Panc1 (cell line): Measurements from ENCODE around the gene DUSP16. TPM values are rescaled to one million over a fixed set of nuclear protein-coding genes. Genes with fewer than 3 reads are reported as not detected.

Experiments used
- ATAC-seq: fragments of 200-7000 bp; cut with Tn5 transposase; 2 replicates; pipeline ENCODE4 v1.9.1; 2020; ENCODE audit warnings: mild to moderate bottlenecking, moderate library complexity
- BruUV-seq: library from RNA; stranded (reverse); fragments of 400-500 nt; replicated peaks from 2 replicates; lab custom pipeline; 2021; lab: Mats Ljungman, UMichigan
- CTCF ChIA-PET: fragments of 300-600 bp; sonication (Branson Sonifier 250); formaldehyde crosslinking; loops from one replicate; lab custom pipeline; 2022; ENCODE audit warnings: antibody characterized with exemption; lab: Charles Lee
- POLR2A ChIA-PET: fragments of 300-600 bp; sonication (Branson Sonifier 250); formaldehyde crosslinking; loops from one replicate; lab custom pipeline; 2022; ENCODE audit warnings: antibody characterized with exemption; lab: Charles Lee
- DNase-seq: peaks from one replicate; pipeline ENCODE4 v3.0.0-alpha.2; 2010; ENCODE audit warnings: low read depth, low spot score
- H3K27ac ChIP-seq: 2 replicates; pipeline ENCODE4 v1.5.1; 2011; ENCODE audit warnings: mild to moderate bottlenecking, low read length, inconsistent platforms
- H3K27me3 ChIP-seq: fragments of 200-500 bp; sonication (Bioruptor generic); 2 replicates; pipeline ENCODE4 v1.6.0; 2014; ENCODE audit warnings: low read length, inconsistent platforms; ENCODE audit not compliant: control insufficient read depth, insufficient read depth
- H3K36me3 ChIP-seq: fragments of 200-500 bp; sonication (Bioruptor generic); 2 replicates; pipeline ENCODE4 v1.5.1; 2014; ENCODE audit warnings: inconsistent platforms, mild to moderate bottlenecking, low read length, moderate library complexity; ENCODE audit not compliant: control insufficient read depth, insufficient read depth
- H3K4me1 ChIP-seq: 2 replicates; pipeline ENCODE4 v1.5.1; 2011; ENCODE audit warnings: inconsistent platforms, mild to moderate bottlenecking, low read length, moderate library complexity; ENCODE audit not compliant: control insufficient read depth, insufficient read depth
- H3K4me3 ChIP-seq, 2 experiments: 2 replicates each; pipeline ENCODE4 v1.5.1; 2011 to 2012; ENCODE audit warnings: low read depth in 2 of 2, low read length in 2 of 2, mild to moderate bottlenecking in 2 of 2, inconsistent platforms in 1 of 2, moderate library complexity in 1 of 2
- H3K9me3 ChIP-seq: fragments of 200-500 bp; sonication (Bioruptor generic); 2 replicates; pipeline ENCODE4 v1.5.1; 2014; ENCODE audit warnings: low read depth, mild to moderate bottlenecking, inconsistent platforms, low read length, moderate library complexity; ENCODE audit not compliant: control insufficient read depth, insufficient read depth
- POLR2AphosphoS5 ChIP-seq: IDR thresholded peaks from 2 replicates; pipeline ENCODE4 v1.6.1; 2012; ENCODE audit warnings: mild to moderate bottlenecking, low read depth, low read length, moderate library complexity
- SIN3A ChIP-seq: IDR thresholded peaks from 2 replicates; pipeline ENCODE4 v1.6.1; 2012; ENCODE audit warnings: low read depth, mild to moderate bottlenecking, low read length, moderate library complexity, borderline replicate concordance; ENCODE audit not compliant: insufficient read depth
- TCF7L2 ChIP-seq: IDR thresholded peaks from 2 replicates; pipeline ENCODE4 v1.6.1; 2011; ENCODE audit warnings: mild to moderate bottlenecking, low read depth, low read length, inconsistent platforms
- in situ Hi-C: cut with HindIII; loops from 2 replicates; pipeline ENCODE4 v1.10.0; 2016; ENCODE audit warnings: low sequenced_read_pairs, low pct_unique_long_range_greater_than_20kb
- intact Hi-C: fragments of 100-400 bp; cut with micrococcal nuclease; formaldehyde crosslinking; loops from one replicate; pipeline ENCODE4 v1.10.0; 2022; ENCODE audit not compliant: unreplicated experiment
- total RNA-seq: library from RNA; stranded (reverse); gene quantifications from one replicate; pipeline ENCODE4 v1.2.1, GENCODE V29; 2021; ENCODE audit not compliant: unreplicated experiment
- TF ChIP-seq, protein P1 (sequence below), 2 experiments: IDR thresholded peaks; 2 replicates each; pipeline ENCODE4 v1.6.1; 2011 to 2012; ENCODE audit warnings: low read depth in 2 of 2, control low read depth in 1 of 2, low read length in 1 of 2, mild to moderate bottlenecking in 1 of 2, moderate library complexity in 1 of 2; ENCODE audit not compliant: insufficient read depth in 1 of 2
- TF ChIP-seq, protein P2 (sequence below): fragments of 450-650 bp; IDR thresholded peaks from 2 replicates; pipeline ENCODE4 v1.5.1; 2017; ENCODE audit warnings: mild to moderate bottlenecking

DUSP16 gene
- total RNA-seq, 1 experiment from 2014 or later: 12.9 TPM

DNA sequence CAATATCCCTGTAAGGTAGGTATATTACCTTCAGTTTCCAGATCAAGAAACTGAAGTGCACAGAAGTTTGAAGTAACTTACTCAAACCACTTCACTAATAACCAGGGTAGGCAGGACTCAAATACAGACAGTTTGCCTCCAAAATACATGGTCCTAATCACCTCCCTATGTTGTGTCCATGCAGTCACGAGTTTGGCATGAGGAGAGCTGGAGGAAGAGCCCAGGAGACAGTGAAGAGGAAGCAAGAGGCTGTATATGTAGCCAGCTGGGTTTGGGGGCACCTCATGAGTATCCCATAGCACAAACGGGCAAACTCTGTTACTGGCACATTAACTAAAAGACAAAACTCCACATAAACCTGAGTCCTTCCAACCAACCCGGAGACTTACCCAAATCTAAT, 79.2 kb downstream of the DUSP16 start:
- POLR2A ChIA-PET: no interaction called here
- H3K27me3 ChIP-seq: no peaks in the 10 kb centered on the region
- H3K27ac ChIP-seq: no peak overlapping the region
- DNase-seq (no peak), ATAC-seq (no peak)
- no peak overlapping the region for H3K4me3 ChIP-seq
- H3K36me3 ChIP-seq: no peaks in the 10 kb centered on the region
- intact Hi-C loops (no loop called here), in situ Hi-C loops (no loop called here)
- H3K4me1 ChIP-seq: no peaks in the 10 kb centered on the region
- no peak for TF ChIP-seq POLR2AphosphoS5
- TF ChIP-seq SIN3A: no peak
- TF ChIP-seq, protein P1, sequence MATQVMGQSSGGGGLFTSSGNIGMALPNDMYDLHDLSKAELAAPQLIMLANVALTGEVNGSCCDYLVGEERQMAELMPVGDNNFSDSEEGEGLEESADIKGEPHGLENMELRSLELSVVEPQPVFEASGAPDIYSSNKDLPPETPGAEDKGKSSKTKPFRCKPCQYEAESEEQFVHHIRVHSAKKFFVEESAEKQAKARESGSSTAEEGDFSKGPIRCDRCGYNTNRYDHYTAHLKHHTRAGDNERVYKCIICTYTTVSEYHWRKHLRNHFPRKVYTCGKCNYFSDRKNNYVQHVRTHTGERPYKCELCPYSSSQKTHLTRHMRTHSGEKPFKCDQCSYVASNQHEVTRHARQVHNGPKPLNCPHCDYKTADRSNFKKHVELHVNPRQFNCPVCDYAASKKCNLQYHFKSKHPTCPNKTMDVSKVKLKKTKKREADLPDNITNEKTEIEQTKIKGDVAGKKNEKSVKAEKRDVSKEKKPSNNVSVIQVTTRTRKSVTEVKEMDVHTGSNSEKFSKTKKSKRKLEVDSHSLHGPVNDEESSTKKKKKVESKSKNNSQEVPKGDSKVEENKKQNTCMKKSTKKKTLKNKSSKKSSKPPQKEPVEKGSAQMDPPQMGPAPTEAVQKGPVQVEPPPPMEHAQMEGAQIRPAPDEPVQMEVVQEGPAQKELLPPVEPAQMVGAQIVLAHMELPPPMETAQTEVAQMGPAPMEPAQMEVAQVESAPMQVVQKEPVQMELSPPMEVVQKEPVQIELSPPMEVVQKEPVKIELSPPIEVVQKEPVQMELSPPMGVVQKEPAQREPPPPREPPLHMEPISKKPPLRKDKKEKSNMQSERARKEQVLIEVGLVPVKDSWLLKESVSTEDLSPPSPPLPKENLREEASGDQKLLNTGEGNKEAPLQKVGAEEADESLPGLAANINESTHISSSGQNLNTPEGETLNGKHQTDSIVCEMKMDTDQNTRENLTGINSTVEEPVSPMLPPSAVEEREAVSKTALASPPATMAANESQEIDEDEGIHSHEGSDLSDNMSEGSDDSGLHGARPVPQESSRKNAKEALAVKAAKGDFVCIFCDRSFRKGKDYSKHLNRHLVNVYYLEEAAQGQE (IDR thresholded peaks at IDR 0.05; ENCODE audit: insufficient read depth in 1 of 2, low read depth in 2 of 2, low read length in 1 of 2): no peak
- no peak for TF ChIP-seq TCF7L2
- TF ChIP-seq, protein P2, sequence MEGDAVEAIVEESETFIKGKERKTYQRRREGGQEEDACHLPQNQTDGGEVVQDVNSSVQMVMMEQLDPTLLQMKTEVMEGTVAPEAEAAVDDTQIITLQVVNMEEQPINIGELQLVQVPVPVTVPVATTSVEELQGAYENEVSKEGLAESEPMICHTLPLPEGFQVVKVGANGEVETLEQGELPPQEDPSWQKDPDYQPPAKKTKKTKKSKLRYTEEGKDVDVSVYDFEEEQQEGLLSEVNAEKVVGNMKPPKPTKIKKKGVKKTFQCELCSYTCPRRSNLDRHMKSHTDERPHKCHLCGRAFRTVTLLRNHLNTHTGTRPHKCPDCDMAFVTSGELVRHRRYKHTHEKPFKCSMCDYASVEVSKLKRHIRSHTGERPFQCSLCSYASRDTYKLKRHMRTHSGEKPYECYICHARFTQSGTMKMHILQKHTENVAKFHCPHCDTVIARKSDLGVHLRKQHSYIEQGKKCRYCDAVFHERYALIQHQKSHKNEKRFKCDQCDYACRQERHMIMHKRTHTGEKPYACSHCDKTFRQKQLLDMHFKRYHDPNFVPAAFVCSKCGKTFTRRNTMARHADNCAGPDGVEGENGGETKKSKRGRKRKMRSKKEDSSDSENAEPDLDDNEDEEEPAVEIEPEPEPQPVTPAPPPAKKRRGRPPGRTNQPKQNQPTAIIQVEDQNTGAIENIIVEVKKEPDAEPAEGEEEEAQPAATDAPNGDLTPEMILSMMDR: no peak
- no peaks in the 10 kb centered on the region for H3K9me3 ChIP-seq
- BruUV-seq: no TSS peak
- CTCF ChIA-PET: no interaction called here

DNA sequence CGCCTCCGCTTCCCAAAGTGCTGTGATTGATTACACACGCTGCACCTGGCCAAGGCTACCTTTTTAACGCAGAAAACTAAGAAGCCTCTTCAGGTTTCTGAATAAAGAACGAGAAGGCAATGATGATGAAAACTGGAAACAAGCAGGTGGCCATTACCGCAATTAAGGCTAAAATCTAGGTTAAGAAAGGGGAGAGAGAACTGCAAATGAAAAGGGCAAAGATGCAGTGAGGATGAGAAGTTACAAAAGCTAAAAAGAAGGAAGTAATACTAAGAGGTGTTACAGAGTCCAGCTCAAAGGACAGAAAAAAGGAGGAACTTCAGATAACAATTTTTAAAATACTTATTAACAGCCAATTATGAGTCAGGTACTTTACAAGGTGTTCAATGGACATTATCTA, 79.7 kb downstream of the DUSP16 start:
- ChIA-PET CTCF (no interaction called here), POLR2A (no interaction called here)
- no peaks in the 10 kb centered on the region for H3K36me3 ChIP-seq
- intact Hi-C loops: no loop called here
- ATAC-seq (no peak), DNase-seq (no peak)
- no peaks in the 10 kb centered on the region for H3K4me1 ChIP-seq
- no peak overlapping the region for H3K4me3 ChIP-seq
- no peaks in the 10 kb centered on the region for H3K27me3 ChIP-seq
- no TSS peak for BruUV-seq
- TF ChIP-seq, protein P1 (IDR thresholded peaks at IDR 0.05; ENCODE audit: insufficient read depth in 1 of 2, low read depth in 2 of 2, low read length in 1 of 2): no peak
- TF ChIP-seq TCF7L2 (no peak), SIN3A (no peak), POLR2AphosphoS5 (no peak)
- TF ChIP-seq, protein P2: no peak
- H3K27ac ChIP-seq: no peak overlapping the region
- no peaks in the 10 kb centered on the region for H3K9me3 ChIP-seq
- in situ Hi-C loops: no loop called here
